Anterior cingulate cortex (tissue), 58 donors: ENCODE measurements around the gene PRICKLE4.

Experiments used
- DNase-seq, 58 donors: peaks; one replicate each; lab custom pipeline; 2025; lab: John Stamatoyannopoulos, UW

The PRICKLE4 gene

DNA sequence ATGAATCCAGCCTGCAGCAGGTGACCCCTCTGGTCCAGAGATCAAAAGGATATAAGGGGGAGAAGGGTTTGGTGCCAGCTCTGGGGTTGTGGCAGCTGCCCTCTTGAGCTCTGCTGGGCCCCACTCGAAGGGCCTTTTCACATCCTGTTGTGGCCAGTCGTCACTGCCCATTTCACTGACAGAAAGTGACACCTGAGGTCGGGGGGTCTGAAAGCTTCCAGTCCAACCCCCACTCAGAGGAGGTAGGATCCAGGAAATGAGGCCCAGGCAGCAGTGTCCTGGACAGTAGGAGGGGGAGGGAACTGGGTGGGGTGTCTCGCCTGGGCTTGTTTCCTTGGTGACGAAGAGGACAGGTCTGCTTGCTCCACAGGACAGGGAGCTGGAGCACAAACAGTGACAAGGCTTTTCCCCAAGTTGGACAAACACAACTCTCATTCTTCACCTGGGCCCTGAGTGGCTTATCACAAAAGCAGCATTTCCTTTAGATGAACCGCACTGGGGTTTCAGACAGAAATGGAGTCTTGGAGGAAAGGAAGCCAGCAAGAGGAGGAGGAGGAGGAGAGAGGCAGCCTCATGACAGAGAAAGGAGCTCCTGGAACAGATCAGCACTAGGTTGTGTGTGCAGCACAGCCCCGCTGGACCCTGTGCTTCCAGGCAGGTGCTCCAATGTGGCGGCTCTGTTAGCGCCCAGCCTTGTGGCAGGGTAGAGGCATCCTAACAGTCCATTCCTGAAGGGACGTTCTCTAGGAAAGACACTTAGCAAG, 11.9 kb upstream of the PRICKLE4 start:
- DNase-seq = no peak

GRCh38 chr6:41769376-41769775, 11.2 kb upstream of the PRICKLE4 start:
- no peak for DNase-seq

GRCh38 chr6:41770381-41771057, 10.1 kb upstream of the PRICKLE4 start:
- DNase-seq = no peak

DNA sequence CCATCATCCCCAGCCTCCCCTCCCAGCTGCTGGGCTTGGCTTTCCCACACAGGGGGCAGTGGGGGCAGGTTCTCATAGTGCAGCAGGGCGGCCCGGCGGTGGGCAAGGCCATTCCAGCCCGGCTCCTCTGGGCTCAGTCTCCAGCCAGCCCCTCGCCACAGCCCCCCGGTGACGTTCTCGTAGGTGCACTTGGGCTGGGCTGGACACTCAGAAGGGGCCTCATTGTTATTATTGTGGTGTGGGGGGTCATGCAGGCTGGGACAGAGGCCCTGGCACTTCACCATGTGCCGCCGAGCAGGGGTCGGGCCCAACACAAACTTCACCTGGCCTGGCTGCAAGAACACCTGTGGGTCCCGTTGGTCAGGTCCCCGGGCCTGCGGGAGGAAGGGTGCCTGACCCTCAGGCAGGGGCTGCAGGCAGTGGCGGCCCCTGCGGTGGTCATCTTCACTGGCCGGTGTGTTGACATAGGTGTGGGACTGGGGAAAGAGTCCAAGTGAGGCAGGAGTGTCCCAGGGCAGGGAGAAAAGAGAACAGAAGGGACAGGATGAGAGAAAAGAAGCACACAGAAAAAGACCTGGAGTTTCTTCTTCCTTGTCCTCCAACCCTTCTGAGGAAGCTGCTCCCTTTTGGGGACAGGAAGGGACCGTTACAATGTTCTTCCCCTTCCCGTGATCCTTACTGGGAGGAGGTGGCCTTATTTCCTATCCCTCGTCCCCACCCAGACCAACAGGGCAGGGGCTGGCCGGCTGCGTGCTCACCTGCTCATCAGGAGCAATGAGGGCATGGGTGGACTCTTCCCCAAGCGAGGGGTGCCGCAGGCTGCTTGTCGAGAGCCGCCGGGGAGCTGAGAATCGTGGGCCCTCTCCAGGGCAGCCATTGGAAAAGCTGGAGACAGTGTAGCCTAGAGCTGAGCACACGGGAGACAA, 9.3 kb upstream of the PRICKLE4 start:
- no peak for DNase-seq

DNA sequence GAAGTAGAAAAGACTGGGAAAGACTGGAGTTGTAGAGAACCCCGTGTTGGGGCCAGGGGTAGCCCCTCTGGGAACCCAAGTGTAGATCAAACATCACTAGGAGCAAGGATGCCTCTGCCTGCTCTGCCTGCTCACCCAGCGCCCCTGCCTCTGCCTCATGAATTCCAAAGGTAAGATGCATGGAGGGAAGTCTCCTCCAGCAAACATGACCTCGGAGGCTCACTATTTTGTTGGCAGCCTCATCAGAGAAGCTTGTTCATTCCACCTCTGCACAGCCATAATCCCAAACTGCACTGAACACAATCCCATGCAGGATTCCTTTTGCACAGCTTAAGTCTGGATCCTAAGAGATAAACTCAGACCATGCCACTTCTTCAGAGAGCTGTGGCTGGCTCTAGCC, 5.7 kb upstream of the PRICKLE4 start:
- no peak for DNase-seq

GRCh38 chr6:41775293-41775882, 5.2 kb upstream of the PRICKLE4 start:
- no peak for DNase-seq

DNA sequence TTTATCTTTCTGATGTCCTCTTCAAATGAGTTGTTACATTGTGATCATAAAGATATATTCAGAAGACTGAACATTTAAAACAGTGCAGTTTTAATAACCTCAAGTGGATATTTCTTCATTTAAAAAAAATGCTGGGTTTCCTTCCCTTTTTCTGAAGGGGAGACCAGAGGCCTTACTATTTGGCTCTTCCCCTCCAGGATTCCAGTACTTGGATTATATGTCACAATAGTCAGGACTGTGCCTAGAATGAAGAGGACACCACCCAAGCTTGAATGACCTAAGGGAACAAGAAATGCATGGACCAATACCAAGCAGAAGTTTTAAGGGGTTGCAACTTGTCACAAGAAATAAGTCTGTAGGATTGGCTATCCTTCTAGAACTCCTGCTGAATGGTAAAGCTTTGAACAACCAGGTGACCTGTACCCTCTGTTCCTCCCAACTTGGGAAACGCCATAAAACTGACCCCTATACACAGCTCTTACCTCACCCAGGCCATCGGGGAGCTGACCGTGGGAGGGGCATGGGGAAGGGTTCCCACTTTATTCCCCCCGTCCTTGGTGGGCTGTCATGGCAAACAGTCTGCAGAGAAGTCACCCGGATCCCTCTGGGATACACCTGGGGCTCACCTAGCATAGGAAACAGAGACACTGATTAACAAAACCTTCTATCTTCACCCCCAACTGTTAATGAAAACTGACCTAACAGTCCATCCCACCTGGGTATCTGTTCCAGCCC, 2.9 kb upstream of the PRICKLE4 start:
- DNase-seq = no peak

GRCh38 chr6:41778895-41779294, 1.7 kb upstream of the PRICKLE4 start:
- no peak for DNase-seq

GRCh38 chr6:41779336-41779735, 1.2 kb upstream of the PRICKLE4 start:
- DNase-seq = peak in 4 of 58 donors; percentile 15 to 67 (median 40)

- DNase-seq = peak; percentile 87 to 99 (median 97)
Measured at GRCh38 chr6:41779788-41780550, 613 bp upstream of the PRICKLE4 start, which contains the start of gene FRS3. Gene FRS3 (minus strand): TSS chr6:41779900. CDS start chr6:41776987, 2,913 bp downstream.

DNA sequence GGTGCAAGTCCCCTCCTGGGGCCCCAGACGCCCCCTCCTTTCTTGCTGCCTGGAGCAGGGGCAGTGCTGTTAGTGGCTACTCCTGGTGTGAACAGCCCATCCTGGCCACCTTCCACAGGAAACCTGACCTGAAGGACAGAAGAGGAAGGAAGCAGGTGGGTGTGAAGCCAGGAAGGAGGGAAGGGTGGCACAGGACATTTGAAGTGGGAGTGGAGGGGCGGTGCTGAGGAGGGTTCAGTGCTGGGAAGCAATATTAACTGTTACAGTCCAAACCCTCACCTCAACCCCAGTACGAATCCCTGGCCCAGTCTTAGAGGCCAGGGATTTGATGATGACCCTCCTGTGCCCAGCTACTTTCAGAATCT, 766 bp downstream of the PRICKLE4 start:
- DNase-seq = peak in 1 of 58 donors; percentile 34

DNA sequence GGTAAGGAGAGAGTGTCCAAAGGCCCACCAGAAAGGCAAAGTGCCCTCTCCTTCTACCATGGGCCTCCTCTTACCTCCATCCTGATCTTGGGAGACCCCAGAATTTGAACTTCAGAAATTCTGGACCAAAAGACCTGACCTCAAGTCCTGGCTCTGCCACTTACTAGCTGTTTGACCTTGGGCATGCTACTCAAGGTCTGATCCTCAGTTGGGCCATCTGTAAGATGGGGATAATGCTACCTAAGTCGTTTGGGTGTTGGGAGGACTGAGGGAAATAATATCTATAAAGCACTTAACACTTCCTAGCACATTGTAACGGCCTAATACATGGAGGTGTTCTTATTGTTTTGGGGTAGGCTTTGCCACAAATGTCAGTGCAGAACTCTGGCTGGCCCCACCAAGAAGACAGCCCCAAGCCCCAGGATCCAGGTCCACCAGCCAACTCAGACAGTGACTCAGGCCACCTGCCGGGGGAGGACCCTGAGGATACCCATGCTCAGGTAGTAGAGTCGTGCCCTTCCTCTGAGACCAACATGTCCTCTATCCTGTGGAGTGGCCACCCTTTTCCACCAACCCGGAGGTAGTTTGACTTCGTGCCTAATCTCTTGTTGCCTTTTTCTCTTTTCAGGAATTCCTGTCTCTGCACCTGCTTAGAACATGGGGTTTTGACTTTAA, 2.7 kb downstream of the PRICKLE4 start:
- no peak for DNase-seq

- DNase-seq = no peak
Measured at GRCh38 chr6:41784581-41785171, 4.1 kb downstream of the PRICKLE4 start.

GRCh38 chr6:41785254-41785653, 4.7 kb downstream of the PRICKLE4 start:
- no peak for DNase-seq

DNA sequence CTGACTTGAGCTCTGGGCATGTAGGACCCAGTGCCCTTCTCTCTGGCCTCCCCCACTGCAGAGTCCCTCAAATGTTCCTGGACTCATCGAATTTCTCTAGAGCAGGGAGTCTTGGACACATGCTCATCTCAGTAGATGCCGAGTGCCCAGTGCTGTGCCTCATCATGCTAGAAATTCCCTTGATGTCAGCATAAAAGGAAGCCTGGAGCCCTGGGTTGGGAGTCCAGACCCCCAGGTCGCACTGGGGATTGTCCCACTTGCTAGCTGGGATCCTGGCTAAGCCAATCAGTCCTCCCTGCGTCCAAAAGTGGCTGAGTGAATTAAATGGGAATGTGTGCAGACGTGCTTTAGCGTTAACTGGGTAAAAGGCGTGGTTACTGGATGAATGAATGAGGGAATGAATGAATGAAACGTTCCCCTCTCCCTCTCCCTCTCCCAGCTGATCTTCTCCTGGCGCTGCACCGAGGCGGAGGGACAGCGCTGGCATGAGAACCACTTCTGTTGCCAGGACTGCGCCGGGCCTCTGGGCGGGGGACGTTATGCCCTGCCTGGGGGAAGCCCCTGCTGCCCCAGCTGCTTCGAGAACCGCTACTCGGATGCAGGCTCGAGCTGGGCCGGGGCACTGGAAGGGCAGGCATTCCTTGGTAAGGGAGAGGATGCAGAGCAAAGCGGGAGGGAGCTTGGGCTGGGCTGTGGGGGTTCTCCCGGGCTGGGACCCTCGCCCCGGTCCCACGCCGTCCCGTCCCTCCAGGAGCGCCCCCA, 5.3 kb downstream of the PRICKLE4 start:
- DNase-seq = peak in 30 of 58 donors; percentile 29 to 76 (median 52)

- peak; percentile 24 to 92 (median 82) for DNase-seq
Measured at GRCh38 chr6:41786451-41787218, 6.1 kb downstream of the PRICKLE4 start.
